CD4-positive, CD25-positive, alpha-beta regulatory T cell (primary cell): Measurements from ENCODE around the gene PEDS1. TPM values are rescaled to one million over a fixed set of nuclear protein-coding genes. Genes with fewer than 3 reads are reported as not detected.
A peak's percentile ranks its signal among the peaks of the same experiment; 100 is the strongest.

ENCODE experiments used
- ATAC-seq, 2 donors: fragments of 150-1000 bp; cut with Tn5 transposase; one replicate each; pipeline ENCODE4 v1.10.0; 2021; ENCODE audit warnings: low read depth in 2 of 2, moderate number of reproducible peaks in 2 of 2, moderate library complexity in 1 of 2
- DNase-seq, 3 donors: peaks; one replicate each; pipeline versions ENCODE4 v3.0.0 to v3.0.0-alpha.2; 2012 to 2022; ENCODE audit warnings: mixed read lengths in 1 of 3
- H3K27ac ChIP-seq: one replicate; pipeline ENCODE4 v1.7.0; 2013; ENCODE audit warnings: mild to moderate bottlenecking, low read length; ENCODE audit not compliant: insufficient read depth, poor library complexity, severe bottlenecking
- H3K27me3 ChIP-seq: one replicate; pipeline ENCODE4 v1.7.0; 2013; ENCODE audit warnings: low read length; ENCODE audit not compliant: control insufficient read depth, insufficient read depth
- H3K36me3 ChIP-seq: one replicate; pipeline ENCODE4 v1.7.0; 2013; ENCODE audit warnings: mild to moderate bottlenecking, low read length, moderate library complexity; ENCODE audit not compliant: control insufficient read depth, insufficient read depth
- H3K4me1 ChIP-seq: 2 replicates; pipeline ENCODE4 v1.7.0; 2013; ENCODE audit warnings: mild to moderate bottlenecking, low read length; ENCODE audit not compliant: insufficient read depth, control insufficient read depth, poor library complexity, severe bottlenecking
- H3K4me3 ChIP-seq: one replicate; pipeline ENCODE4 v1.7.0; 2013; ENCODE audit warnings: low read depth, mild to moderate bottlenecking, low read length, moderate library complexity
- H3K9me3 ChIP-seq, 2 experiments: 1 replicate in 1 of 2; 2 replicates in 1 of 2; pipeline ENCODE4 v1.7.0; 2013; ENCODE audit warnings: low read length in 2 of 2, mild to moderate bottlenecking in 1 of 2, moderate library complexity in 1 of 2; ENCODE audit not compliant: control insufficient read depth in 2 of 2
- H3K27ac Mint-ChIP-seq, 3 donors: one replicate each; pipeline ENCODE4 v1.8.0; 2020 to 2022; ENCODE audit warnings: mild to moderate bottlenecking in 3 of 3, mixed read lengths in 3 of 3, moderate library complexity in 2 of 3
- H3K27me3 Mint-ChIP-seq: one replicate; pipeline ENCODE4 v1.8.0; 2022; ENCODE audit warnings: mild to moderate bottlenecking, mixed read lengths
- H3K36me3 Mint-ChIP-seq: one replicate; pipeline ENCODE4 v1.8.0; 2020; ENCODE audit warnings: mixed read lengths
- H3K4me1 Mint-ChIP-seq, 4 donors: one replicate each; pipeline ENCODE4 v1.8.0; 2020 to 2022; ENCODE audit warnings: mixed read lengths in 4 of 4, mild to moderate bottlenecking in 1 of 4
- H3K4me3 Mint-ChIP-seq, 4 donors: one replicate each; pipeline ENCODE4 v1.8.0; 2020 to 2022; ENCODE audit warnings: mild to moderate bottlenecking in 4 of 4, mixed read lengths in 4 of 4, moderate library complexity in 3 of 4
- H3K9me3 Mint-ChIP-seq, 7 donors: one replicate each; pipeline ENCODE4 v1.8.0; 2020 to 2022; ENCODE audit warnings: mixed read lengths in 7 of 7, mild to moderate bottlenecking in 3 of 7, moderate library complexity in 2 of 7
- polyA plus RNA-seq, 4 donors: library from polyadenylated mRNA; unstranded; fragments of 300-500 nt; fragmentation: Illumina TruSeq; gene quantifications; one replicate each; pipeline ENCODE4 v1.2.3, GENCODE V29; 2021
- total RNA-seq: library from RNA; stranded (reverse); gene quantifications from one replicate; pipeline ENCODE4 v1.2.3, GENCODE V29; 2022

Gene PEDS1
- total and polyA plus RNA-seq, 5 donors from 2014 or later, result 16.8 to 26.4 (median 18.2) TPM

DNA sequence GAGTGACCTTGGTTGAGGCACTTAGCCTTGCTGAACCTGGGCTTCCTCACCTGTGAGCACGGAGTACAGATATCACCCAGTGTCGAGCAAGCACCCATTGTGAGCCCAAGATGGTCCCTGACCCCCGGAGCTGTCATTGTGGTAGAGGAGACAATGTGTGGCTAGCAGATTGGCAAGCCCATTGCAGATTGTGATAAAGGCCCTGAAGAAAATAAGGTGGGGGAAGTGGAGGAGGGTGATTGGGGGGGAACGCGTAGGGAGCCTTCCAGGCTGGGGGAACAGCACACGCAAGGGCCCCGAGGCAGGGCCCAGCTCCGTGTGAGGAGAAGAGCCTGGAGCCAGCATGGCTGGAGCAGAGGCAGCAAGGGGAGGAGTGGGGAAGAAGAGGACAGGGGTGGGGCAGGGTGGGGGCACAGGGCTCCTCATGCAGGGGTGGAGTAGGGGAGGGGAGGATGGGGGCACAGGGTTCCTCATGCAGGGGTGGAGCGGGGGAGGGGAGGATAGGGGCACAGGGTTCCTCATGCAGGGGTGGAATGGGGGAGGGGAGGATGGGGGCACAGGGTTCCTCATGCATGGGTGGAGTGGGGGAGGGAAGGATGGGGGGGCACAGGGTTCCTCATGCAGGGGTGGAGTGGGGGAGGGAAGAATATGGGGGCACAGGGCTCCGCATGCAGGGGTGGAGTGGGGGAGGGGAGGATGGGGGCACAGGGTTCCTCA, 44.1 kb upstream of the PEDS1 start:
- no peak overlapping the region for H3K27ac Mint-ChIP-seq
- Histone ChIP-seq H3K27me3 (no peaks in the 10 kb centered on the region), H3K36me3 (no peaks in the 10 kb centered on the region), H3K4me1 (peaks cover 17% of the 10 kb centered on the region), H3K27ac (no peak overlapping the region), H3K9me3 (no peaks in the 10 kb centered on the region), H3K4me3 (no peak overlapping the region)
- H3K4me1 Mint-ChIP-seq, result peaks cover 0 to 28% (median 17%) of the 10 kb centered on the region in 4 donors
- peaks cover 0 to 3% (median 0%) of the 10 kb centered on the region in 7 donors for H3K9me3 Mint-ChIP-seq
- ATAC-seq, result no peak
- H3K36me3 Mint-ChIP-seq, result peaks cover 10% of the 10 kb centered on the region
- H3K4me3 Mint-ChIP-seq, result no peak overlapping the region
- no peaks in the 10 kb centered on the region for H3K27me3 Mint-ChIP-seq
- DNase-seq, result no peak

DNA sequence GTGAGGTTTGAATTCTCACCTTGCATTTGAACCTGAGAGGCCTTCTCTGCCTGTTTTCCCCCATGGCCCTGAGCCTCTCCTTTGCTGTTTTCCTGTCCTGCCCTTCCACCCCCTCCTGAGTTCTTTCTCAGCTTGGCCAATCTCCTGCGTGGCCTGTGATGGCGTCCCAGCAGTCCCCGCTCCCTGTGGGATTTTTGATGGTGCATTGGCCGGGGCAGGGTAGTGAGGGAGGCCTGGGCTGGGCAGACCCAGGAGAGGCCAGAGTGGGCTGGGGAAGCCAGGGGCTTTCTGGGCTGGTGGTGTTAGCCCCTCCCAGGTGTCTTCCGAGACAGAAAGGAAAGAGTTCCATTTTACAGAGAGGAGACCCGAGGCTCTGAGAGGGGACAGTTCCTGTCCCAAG, 43.4 kb upstream of the PEDS1 start:
- Mint-ChIP-seq H3K4me1 (peaks cover 6 to 32% (median 21%) of the 10 kb centered on the region in 4 donors), H3K27ac (no peak overlapping the region), H3K27me3 (peaks cover 4% of the 10 kb centered on the region), H3K36me3 (peaks cover 10% of the 10 kb centered on the region), H3K9me3 (peaks cover 0 to 3% (median 0%) of the 10 kb centered on the region in 7 donors), H3K4me3 (no peak overlapping the region)
- ATAC-seq (no peak), DNase-seq (no peak)
- Histone ChIP-seq H3K4me1 (peaks cover 21% of the 10 kb centered on the region), H3K9me3 (no peaks in the 10 kb centered on the region), H3K27ac (no peak overlapping the region), H3K4me3 (no peak overlapping the region), H3K27me3 (no peaks in the 10 kb centered on the region), H3K36me3 (no peaks in the 10 kb centered on the region)

DNA sequence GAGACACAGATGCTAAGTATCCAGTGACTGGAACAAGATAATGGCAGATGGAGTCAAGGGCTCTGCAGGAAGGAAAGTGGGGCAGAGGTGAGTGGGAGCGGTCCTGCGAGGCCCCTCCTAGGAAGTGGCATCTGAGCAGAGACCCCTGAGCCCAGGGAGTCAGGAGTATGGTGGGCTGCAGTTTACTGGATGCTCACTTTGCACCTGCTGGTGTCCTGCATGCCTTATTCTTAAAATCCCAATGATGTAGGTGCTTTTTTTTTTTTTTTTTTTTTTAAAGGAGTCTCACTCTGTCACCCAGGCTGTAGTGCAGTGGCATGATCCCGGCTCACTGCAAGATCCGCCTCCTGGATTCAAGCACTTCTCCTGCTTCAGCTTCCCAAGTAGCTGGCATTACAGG, 42.7 kb upstream of the PEDS1 start:
- Mint-ChIP-seq H3K4me3 (peak overlapping the region in 2 of 4 donors; percentile 7 to 77), H3K36me3 (peaks cover 10% of the 10 kb centered on the region), H3K27me3 (peaks cover 4% of the 10 kb centered on the region), H3K27ac (peak overlapping the region in 1 of 3 donors; percentile 70), H3K9me3 (peaks cover 0 to 3% (median 0%) of the 10 kb centered on the region in 7 donors), H3K4me1 (peaks cover 6 to 32% (median 21%) of the 10 kb centered on the region in 4 donors)
- Histone ChIP-seq H3K9me3 (no peaks in the 10 kb centered on the region), H3K27ac (no peak overlapping the region), H3K4me1 (peaks cover 21% of the 10 kb centered on the region), H3K4me3 (no peak overlapping the region), H3K36me3 (no peaks in the 10 kb centered on the region), H3K27me3 (no peaks in the 10 kb centered on the region)
- no peak for ATAC-seq
- no peak for DNase-seq

DNA sequence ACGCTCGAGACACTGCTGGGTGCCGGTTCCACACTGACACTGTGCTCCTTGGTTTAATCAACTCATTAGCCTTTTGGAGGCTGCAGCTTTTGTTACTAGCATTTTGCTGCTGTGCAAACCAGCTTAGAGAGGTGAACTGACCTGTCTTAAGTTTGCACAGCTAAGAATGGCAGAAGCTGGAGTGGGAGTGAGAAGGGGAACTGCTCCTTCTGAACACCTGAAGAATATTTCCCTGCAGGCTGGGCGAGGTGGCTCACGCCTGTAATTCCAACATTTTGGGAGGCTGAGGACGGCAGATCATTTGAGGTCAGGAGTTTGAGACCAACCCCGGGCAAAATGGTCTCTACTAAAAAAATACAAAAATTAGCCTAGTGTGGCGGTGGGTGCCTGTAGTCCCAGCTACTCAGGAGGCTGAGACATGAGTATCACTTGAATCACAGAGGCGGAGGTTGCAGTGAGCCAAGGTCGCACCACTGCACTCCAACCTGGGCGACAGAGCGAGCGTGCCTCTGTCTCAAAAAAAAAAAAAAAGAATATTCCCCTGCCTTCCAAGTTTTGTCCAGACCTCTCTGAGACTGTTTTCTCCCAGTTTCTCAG, 42.1 kb upstream of the PEDS1 start:
- Mint-ChIP-seq H3K27ac (peak overlapping the region in 2 of 3 donors; percentile 26 to 70), H3K36me3 (peaks cover 10% of the 10 kb centered on the region), H3K27me3 (peaks cover 4% of the 10 kb centered on the region), H3K4me1 (peaks cover 6 to 32% (median 21%) of the 10 kb centered on the region in 4 donors), H3K9me3 (peaks cover 0 to 3% (median 0%) of the 10 kb centered on the region in 7 donors), H3K4me3 (peak overlapping the region in 2 of 4 donors; percentile 15 to 77)
- Histone ChIP-seq H3K36me3 (no peaks in the 10 kb centered on the region), H3K27ac (no peak overlapping the region), H3K9me3 (no peaks in the 10 kb centered on the region), H3K27me3 (no peaks in the 10 kb centered on the region), H3K4me3 (no peak overlapping the region), H3K4me1 (peaks cover 21% of the 10 kb centered on the region)
- ATAC-seq (no peak), DNase-seq (no peak)

DNA sequence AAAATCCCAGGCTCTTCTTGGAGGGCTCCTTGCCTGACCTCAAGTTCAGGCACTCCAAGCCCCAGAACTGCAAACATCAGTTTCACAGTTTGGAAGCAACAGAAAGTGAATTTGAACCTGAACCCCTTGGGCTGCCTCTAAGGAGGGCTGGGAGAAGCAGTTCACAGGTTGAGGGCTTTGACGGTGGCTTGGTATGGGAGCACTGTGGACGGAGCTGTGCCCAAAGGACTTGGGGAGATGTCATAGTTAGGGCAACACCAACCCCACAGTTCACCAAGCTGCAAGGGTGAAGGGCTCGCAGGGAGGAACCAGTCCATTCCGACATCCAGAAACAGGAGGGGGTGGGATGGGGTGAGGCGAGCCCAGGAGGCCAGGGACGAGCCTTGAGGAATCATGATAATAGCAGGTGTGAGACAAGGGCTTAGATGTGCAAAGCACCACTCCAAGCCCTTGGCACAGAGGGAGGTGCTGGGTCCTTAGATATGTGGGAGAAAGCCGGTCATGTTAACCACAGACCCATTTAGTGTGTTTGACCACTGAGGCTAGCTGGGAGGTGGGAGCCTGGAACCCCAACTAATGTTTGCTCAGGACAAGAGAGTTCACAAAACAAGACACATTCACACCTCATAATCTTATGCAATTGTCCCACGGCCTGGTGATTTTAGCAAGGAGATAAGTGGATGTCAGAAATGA, 41.5 kb upstream of the PEDS1 start:
- Mint-ChIP-seq H3K9me3 (peaks cover 0 to 2% (median 0%) of the 10 kb centered on the region in 7 donors), H3K4me1 (peaks cover 6 to 32% (median 21%) of the 10 kb centered on the region in 4 donors), H3K27ac (no peak overlapping the region), H3K27me3 (peaks cover 4% of the 10 kb centered on the region), H3K4me3 (peak overlapping the region; percentile 34 to 84 (median 48)), H3K36me3 (peaks cover 10% of the 10 kb centered on the region)
- ATAC-seq, result no peak
- Histone ChIP-seq H3K4me1 (peaks cover 25% of the 10 kb centered on the region), H3K36me3 (no peaks in the 10 kb centered on the region), H3K9me3 (no peaks in the 10 kb centered on the region), H3K27ac (no peak overlapping the region), H3K4me3 (no peak overlapping the region), H3K27me3 (no peaks in the 10 kb centered on the region)
- DNase-seq, result no peak

DNA sequence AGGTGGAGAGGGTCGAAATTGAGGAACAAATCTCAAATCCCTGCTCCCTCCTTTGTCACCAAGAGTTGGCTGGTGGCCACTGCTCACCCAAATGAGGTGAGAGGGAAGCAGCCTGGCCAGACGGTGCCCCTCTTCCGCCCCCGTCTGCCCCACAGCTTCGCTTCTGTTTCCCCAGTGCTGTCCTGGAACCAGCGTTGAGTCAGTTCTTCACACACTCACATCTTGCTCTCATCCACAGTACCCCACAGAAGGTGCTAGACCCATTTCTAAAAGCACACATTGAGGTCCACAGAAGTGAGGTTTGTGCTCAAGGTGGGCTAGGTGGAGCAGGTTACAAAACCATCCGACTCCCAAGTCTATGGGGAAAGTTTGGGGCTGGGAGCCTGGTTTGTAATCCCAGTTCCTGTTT, 40.9 kb upstream of the PEDS1 start:
- Histone ChIP-seq H3K36me3 (no peaks in the 10 kb centered on the region), H3K4me1 (peaks cover 25% of the 10 kb centered on the region), H3K27me3 (no peaks in the 10 kb centered on the region), H3K4me3 (no peak overlapping the region), H3K9me3 (no peaks in the 10 kb centered on the region), H3K27ac (no peak overlapping the region)
- H3K27ac Mint-ChIP-seq, result no peak overlapping the region
- peaks cover 6 to 32% (median 23%) of the 10 kb centered on the region in 4 donors for H3K4me1 Mint-ChIP-seq
- peaks cover 5% of the 10 kb centered on the region for H3K36me3 Mint-ChIP-seq
- peak overlapping the region in 3 of 4 donors; percentile 34 to 84 (median 44) for H3K4me3 Mint-ChIP-seq
- H3K27me3 Mint-ChIP-seq, result peaks cover 4% of the 10 kb centered on the region
- DNase-seq (no peak), ATAC-seq (no peak)
- H3K9me3 Mint-ChIP-seq, result peaks cover 0 to 2% (median 0%) of the 10 kb centered on the region in 7 donors

DNA sequence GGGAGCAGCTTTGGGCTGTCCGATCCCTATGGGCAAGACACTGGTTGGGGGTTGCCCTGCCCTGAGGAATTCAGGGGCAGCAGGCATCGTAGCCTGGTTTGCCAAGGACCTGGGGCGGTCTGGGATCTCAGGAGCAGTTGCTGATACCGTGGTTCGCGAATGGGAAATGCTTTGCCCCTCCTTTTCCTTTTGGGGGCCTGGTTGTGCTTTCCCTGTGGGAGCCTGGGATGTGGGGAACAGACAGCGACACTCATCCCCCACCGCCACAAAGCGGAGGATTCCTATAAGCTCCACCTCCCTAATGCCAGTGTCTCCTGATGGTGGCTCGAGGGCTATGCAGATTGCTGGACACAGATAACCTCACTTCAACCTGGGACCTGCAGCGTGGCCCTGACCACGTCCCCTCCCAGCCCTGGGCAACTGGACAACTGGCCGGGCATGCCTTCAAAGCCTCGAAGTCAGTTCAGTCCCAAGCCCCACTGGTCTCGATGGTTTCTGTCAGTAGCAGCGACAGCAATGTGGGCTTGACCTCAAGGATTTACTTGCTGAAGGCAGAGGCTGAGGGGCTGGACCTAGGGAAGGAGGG, 40.4 kb upstream of the PEDS1 start:
- peak overlapping the region in 1 of 3 donors; percentile 95 for H3K27ac Mint-ChIP-seq
- H3K4me3 Mint-ChIP-seq, result peak overlapping the region in 3 of 4 donors; percentile 84 to 96 (median 96)
- no peaks in the 10 kb centered on the region for H3K27me3 ChIP-seq
- ATAC-seq (no peak), DNase-seq (no peak)
- no peak overlapping the region for H3K27ac ChIP-seq
- peaks cover 3% of the 10 kb centered on the region for H3K36me3 Mint-ChIP-seq
- H3K27me3 Mint-ChIP-seq, result peaks cover 4% of the 10 kb centered on the region
- peaks cover 0 to 2% (median 0%) of the 10 kb centered on the region in 7 donors for H3K9me3 Mint-ChIP-seq
- H3K4me1 Mint-ChIP-seq, result peaks cover 6 to 32% (median 23%) of the 10 kb centered on the region in 4 donors
- H3K36me3 ChIP-seq, result no peaks in the 10 kb centered on the region
- no peaks in the 10 kb centered on the region for H3K9me3 ChIP-seq
- H3K4me3 ChIP-seq, result no peak overlapping the region
- H3K4me1 ChIP-seq, result peaks cover 25% of the 10 kb centered on the region
